Measurements from ENCODE around the gene CDRT4.

CDRT4 gene

DNA sequence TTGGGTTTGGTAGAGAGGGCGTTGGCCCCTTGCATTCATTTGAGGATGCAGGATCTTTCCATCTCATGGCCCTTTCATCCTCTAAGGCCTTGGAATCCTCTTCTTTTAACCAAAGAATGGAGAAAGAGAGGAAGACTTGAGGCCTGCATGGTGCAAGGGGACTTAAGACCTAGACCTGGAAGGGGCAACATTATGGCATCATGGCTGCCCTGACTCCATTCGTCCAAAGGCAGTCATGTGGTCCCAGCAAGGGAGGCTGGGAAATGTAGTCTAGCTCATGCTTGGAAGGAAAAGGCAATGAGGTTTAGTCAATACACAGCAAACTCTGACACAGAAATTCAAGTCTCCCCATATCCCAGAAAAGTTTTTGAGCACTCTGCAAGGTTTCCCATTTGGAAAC, 30.7 kb upstream of the CDRT4 start:
- H3K9ac ChIP-seq (ENCODE audit: low read length): no peak overlapping the region
- no peak overlapping the region for H3K18ac ChIP-seq (ENCODE audit: low read length)
- no peak overlapping the region for H2BK120ac ChIP-seq (ENCODE audit: low read depth, low read length)
- no peak overlapping the region for H3K23ac ChIP-seq (ENCODE audit: low read length)
- H3K79me1 ChIP-seq (ENCODE audit: low read length): no peaks in the 10 kb centered on the region
- WGBS (ENCODE audit: extremely low coverage, insufficient coverage, low lambda C conversion rate): no CpG with 5 or more reads among the region's 2 CpGs
- peaks cover 5% of the 10 kb centered on the region for H3K4me1 ChIP-seq (ENCODE audit: control insufficient read depth, low read depth, low read length)
- no peak overlapping the region for H3K56ac ChIP-seq (ENCODE audit: low read length)
- no peak overlapping the region for H2BK15ac ChIP-seq (replicated peaks; ENCODE audit: low read depth)
- no peaks in the 10 kb centered on the region for H3K79me2 ChIP-seq (ENCODE audit: control insufficient read depth, insufficient read depth, low read length)
- H3K27ac ChIP-seq (ENCODE audit: low read depth, low read length): no peak overlapping the region
- no peak overlapping the region for H3K4ac ChIP-seq (ENCODE audit: low read depth, low read length)
- H3K36me3 ChIP-seq (ENCODE audit: control insufficient read depth, insufficient read depth, low read length): peaks cover 4% of the 10 kb centered on the region
- no peak overlapping the region for H2AK5ac ChIP-seq (ENCODE audit: low read length)
- no peaks in the 10 kb centered on the region for H3K27me3 ChIP-seq (ENCODE audit: insufficient read depth, low read length, poor library complexity)
- H2BK5ac ChIP-seq (ENCODE audit: low read length): no peak overlapping the region
- DNase-seq: peak; percentile 56
- H3K4me2 ChIP-seq (ENCODE audit: low read length): no peak overlapping the region
- no peak overlapping the region for H4K5ac ChIP-seq (ENCODE audit: low read length)
- no peak overlapping the region for H3K4me3 ChIP-seq (ENCODE audit: low read length)
- no peak overlapping the region for H4K8ac ChIP-seq (ENCODE audit: low read depth, low read length)

GRCh38 chr17:15496735-15497670, 29.6 kb upstream of the CDRT4 start:
- Histone ChIP-seq H3K36me3 (ENCODE audit: control insufficient read depth, insufficient read depth, low read length) (peaks cover 4% of the 10 kb centered on the region), H4K5ac (ENCODE audit: low read length) (no peak overlapping the region), H2BK120ac (ENCODE audit: low read depth, low read length) (no peak overlapping the region), H3K27ac (ENCODE audit: low read depth, low read length) (no peak overlapping the region), H3K9ac (ENCODE audit: low read length) (no peak overlapping the region), H3K4me1 (ENCODE audit: control insufficient read depth, low read depth, low read length) (peaks cover 3% of the 10 kb centered on the region), H2BK5ac (ENCODE audit: low read length) (no peak overlapping the region), H3K79me2 (ENCODE audit: control insufficient read depth, insufficient read depth, low read length) (no peaks in the 10 kb centered on the region), H3K4me2 (ENCODE audit: low read length) (no peak overlapping the region), H3K79me1 (ENCODE audit: low read length) (no peaks in the 10 kb centered on the region), H2BK15ac (replicated peaks; ENCODE audit: low read depth) (no peak overlapping the region), H3K23ac (ENCODE audit: low read length) (no peak overlapping the region), H3K4ac (ENCODE audit: low read depth, low read length) (no peak overlapping the region), H3K18ac (ENCODE audit: low read length) (no peak overlapping the region), H3K27me3 (ENCODE audit: insufficient read depth, low read length, poor library complexity) (no peaks in the 10 kb centered on the region), H4K8ac (ENCODE audit: low read depth, low read length) (no peak overlapping the region), H3K56ac (ENCODE audit: low read length) (no peak overlapping the region), H2AK5ac (ENCODE audit: low read length) (no peak overlapping the region), H3K4me3 (ENCODE audit: low read length) (no peak overlapping the region)
- no CpG with 5 or more reads among the region's 7 CpGs for WGBS (ENCODE audit: extremely low coverage, insufficient coverage, low lambda C conversion rate)
- no peak for DNase-seq

DNA sequence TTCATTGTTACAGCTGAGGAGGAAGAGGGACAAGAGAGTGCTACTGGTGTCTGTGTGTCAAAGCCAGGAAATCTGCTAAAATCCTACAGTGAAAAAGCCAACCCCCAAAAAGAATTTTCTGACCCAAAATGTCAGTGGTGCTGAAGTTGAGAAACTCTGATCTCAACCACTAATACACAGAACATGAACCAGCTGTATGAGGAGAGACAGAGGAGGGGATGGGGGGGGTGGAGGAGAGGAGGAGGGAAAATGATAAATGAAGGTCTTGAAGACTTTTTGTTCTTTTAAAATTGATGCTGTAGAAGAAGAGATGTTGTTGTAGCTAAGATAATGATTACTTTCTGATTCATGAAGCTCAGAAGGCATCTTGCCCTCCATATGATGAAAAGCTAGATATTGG, 27.4 kb upstream of the CDRT4 start:
- no peaks in the 10 kb centered on the region for H3K79me2 ChIP-seq (ENCODE audit: control insufficient read depth, insufficient read depth, low read length)
- no peak overlapping the region for H3K4me3 ChIP-seq (ENCODE audit: low read length)
- H3K56ac ChIP-seq (ENCODE audit: low read length): no peak overlapping the region
- H3K4ac ChIP-seq (ENCODE audit: low read depth, low read length): no peak overlapping the region
- DNase-seq: no peak
- no peak overlapping the region for H4K8ac ChIP-seq (ENCODE audit: low read depth, low read length)
- no peak overlapping the region for H3K23ac ChIP-seq (ENCODE audit: low read length)
- H3K79me1 ChIP-seq (ENCODE audit: low read length): no peaks in the 10 kb centered on the region
- H3K18ac ChIP-seq (ENCODE audit: low read length): no peak overlapping the region
- H4K5ac ChIP-seq (ENCODE audit: low read length): no peak overlapping the region
- no peak overlapping the region for H2AK5ac ChIP-seq (ENCODE audit: low read length)
- H3K27me3 ChIP-seq (ENCODE audit: insufficient read depth, low read length, poor library complexity): no peaks in the 10 kb centered on the region
- no peak overlapping the region for H2BK15ac ChIP-seq (replicated peaks; ENCODE audit: low read depth)
- no peak overlapping the region for H3K27ac ChIP-seq (ENCODE audit: low read depth, low read length)
- H3K4me2 ChIP-seq (ENCODE audit: low read length): no peak overlapping the region
- H2BK120ac ChIP-seq (ENCODE audit: low read depth, low read length): no peak overlapping the region
- no peak overlapping the region for H2BK5ac ChIP-seq (ENCODE audit: low read length)
- H3K4me1 ChIP-seq (ENCODE audit: control insufficient read depth, low read depth, low read length): peaks cover 15% of the 10 kb centered on the region
- H3K36me3 ChIP-seq (ENCODE audit: control insufficient read depth, insufficient read depth, low read length): peaks cover 1% of the 10 kb centered on the region
- no peak overlapping the region for H3K9ac ChIP-seq (ENCODE audit: low read length)

GRCh38 chr17:15493693-15494035, 26.2 kb upstream of the CDRT4 start:
- no peak overlapping the region for H3K23ac ChIP-seq (ENCODE audit: low read length)
- no peak overlapping the region for H2BK5ac ChIP-seq (ENCODE audit: low read length)
- H3K4ac ChIP-seq (ENCODE audit: low read depth, low read length): no peak overlapping the region
- H3K4me1 ChIP-seq (ENCODE audit: control insufficient read depth, low read depth, low read length): peaks cover 15% of the 10 kb centered on the region
- H2AK5ac ChIP-seq (ENCODE audit: low read length): no peak overlapping the region
- peaks cover 1% of the 10 kb centered on the region for H3K36me3 ChIP-seq (ENCODE audit: control insufficient read depth, insufficient read depth, low read length)
- no peak overlapping the region for H3K27ac ChIP-seq (ENCODE audit: low read depth, low read length)
- no peak overlapping the region for H3K56ac ChIP-seq (ENCODE audit: low read length)
- H3K27me3 ChIP-seq (ENCODE audit: insufficient read depth, low read length, poor library complexity): no peaks in the 10 kb centered on the region
- no peak overlapping the region for H3K18ac ChIP-seq (ENCODE audit: low read length)
- H3K9ac ChIP-seq (ENCODE audit: low read length): no peak overlapping the region
- H4K8ac ChIP-seq (ENCODE audit: low read depth, low read length): no peak overlapping the region
- H3K4me2 ChIP-seq (ENCODE audit: low read length): no peak overlapping the region
- no peak overlapping the region for H4K5ac ChIP-seq (ENCODE audit: low read length)
- no peaks in the 10 kb centered on the region for H3K79me1 ChIP-seq (ENCODE audit: low read length)
- no peak overlapping the region for H3K4me3 ChIP-seq (ENCODE audit: low read length)
- H2BK15ac ChIP-seq (replicated peaks; ENCODE audit: low read depth): no peak overlapping the region
- WGBS (ENCODE audit: extremely low coverage, insufficient coverage, low lambda C conversion rate): no CpG with 5 or more reads among the region's 1 CpG
- no peak overlapping the region for H2BK120ac ChIP-seq (ENCODE audit: low read depth, low read length)
- no peaks in the 10 kb centered on the region for H3K79me2 ChIP-seq (ENCODE audit: control insufficient read depth, insufficient read depth, low read length)
- no peak for DNase-seq

GRCh38 chr17:15492791-15493692, 25.6 kb upstream of the CDRT4 start:
- Histone ChIP-seq H2BK15ac (replicated peaks; ENCODE audit: low read depth) (no peak overlapping the region), H3K79me1 (ENCODE audit: low read length) (no peaks in the 10 kb centered on the region), H3K27ac (ENCODE audit: low read depth, low read length) (no peak overlapping the region), H3K79me2 (ENCODE audit: control insufficient read depth, insufficient read depth, low read length) (no peaks in the 10 kb centered on the region), H2BK5ac (ENCODE audit: low read length) (peak overlapping the region; percentile 9), H3K36me3 (ENCODE audit: control insufficient read depth, insufficient read depth, low read length) (peaks cover 1% of the 10 kb centered on the region), H2AK5ac (ENCODE audit: low read length) (peak overlapping the region; percentile 16), H3K56ac (ENCODE audit: low read length) (no peak overlapping the region), H3K4me3 (ENCODE audit: low read length) (no peak overlapping the region), H3K4me1 (ENCODE audit: control insufficient read depth, low read depth, low read length) (peaks cover 15% of the 10 kb centered on the region), H4K5ac (ENCODE audit: low read length) (no peak overlapping the region), H4K8ac (ENCODE audit: low read depth, low read length) (no peak overlapping the region), H3K18ac (ENCODE audit: low read length) (no peak overlapping the region), H3K9ac (ENCODE audit: low read length) (no peak overlapping the region), H3K27me3 (ENCODE audit: insufficient read depth, low read length, poor library complexity) (no peaks in the 10 kb centered on the region), H3K4ac (ENCODE audit: low read depth, low read length) (no peak overlapping the region), H2BK120ac (ENCODE audit: low read depth, low read length) (no peak overlapping the region), H3K23ac (ENCODE audit: low read length) (no peak overlapping the region), H3K4me2 (ENCODE audit: low read length) (no peak overlapping the region)
- DNase-seq: peak; percentile 60
- no CpG with 5 or more reads among the region's 8 CpGs for WGBS (ENCODE audit: extremely low coverage, insufficient coverage, low lambda C conversion rate)
